Ammon's horn (tissue), 1 donor: Measurements from ENCODE around the gene SPDYE6.
"Not testable (repeated sequence)": the region's sequence is repeated elsewhere in the genome, so short reads cannot be mapped to it uniquely, and the experiment has no call there.

Source experiments
- DNase-seq: peaks from one replicate; pipeline ENCODE4 v3.0.0-alpha.2; 2016; ENCODE audit warnings: low spot score

SPDYE6 gene

DNA sequence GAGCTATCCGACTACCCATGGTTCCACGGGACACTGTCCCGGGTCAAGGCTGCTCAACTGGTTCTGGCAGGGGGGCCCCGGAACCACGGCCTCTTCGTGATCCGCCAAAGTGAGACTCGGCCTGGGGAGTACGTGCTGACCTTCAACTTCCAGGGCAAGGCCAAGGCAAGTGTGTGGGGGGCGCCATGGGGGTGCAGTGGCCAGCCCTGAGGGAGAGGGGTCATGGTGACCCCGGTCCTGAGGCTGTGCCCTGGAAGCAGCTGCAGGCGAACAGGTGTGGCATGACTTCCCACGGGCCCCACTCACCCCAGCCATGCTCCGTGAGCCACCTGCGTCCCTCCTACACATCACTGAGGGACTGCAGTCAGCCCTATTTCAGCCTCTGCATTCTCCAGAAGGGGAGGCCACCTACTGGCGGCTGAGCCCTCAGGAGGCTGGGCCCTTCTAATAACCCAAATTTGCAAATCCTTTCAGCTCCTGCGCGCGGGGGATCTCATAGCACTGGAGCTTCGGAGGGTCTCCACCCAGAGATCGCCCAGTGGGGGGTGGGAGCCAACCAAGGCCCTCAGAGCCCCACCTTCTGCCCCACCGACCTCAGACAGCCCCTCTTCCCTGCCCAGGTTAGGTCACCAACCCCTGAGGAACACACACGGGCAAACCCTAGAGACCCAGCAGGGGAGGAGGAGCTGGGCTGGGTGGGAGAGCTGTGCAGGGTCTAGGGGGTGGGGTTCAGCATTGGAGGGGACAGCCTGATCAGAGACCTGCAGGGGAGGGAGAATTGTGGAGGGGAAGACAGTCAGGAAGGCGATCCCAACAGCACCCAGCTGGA is 38.8 kb downstream of the SPDYE6 start:
- no peak for DNase-seq

DNA sequence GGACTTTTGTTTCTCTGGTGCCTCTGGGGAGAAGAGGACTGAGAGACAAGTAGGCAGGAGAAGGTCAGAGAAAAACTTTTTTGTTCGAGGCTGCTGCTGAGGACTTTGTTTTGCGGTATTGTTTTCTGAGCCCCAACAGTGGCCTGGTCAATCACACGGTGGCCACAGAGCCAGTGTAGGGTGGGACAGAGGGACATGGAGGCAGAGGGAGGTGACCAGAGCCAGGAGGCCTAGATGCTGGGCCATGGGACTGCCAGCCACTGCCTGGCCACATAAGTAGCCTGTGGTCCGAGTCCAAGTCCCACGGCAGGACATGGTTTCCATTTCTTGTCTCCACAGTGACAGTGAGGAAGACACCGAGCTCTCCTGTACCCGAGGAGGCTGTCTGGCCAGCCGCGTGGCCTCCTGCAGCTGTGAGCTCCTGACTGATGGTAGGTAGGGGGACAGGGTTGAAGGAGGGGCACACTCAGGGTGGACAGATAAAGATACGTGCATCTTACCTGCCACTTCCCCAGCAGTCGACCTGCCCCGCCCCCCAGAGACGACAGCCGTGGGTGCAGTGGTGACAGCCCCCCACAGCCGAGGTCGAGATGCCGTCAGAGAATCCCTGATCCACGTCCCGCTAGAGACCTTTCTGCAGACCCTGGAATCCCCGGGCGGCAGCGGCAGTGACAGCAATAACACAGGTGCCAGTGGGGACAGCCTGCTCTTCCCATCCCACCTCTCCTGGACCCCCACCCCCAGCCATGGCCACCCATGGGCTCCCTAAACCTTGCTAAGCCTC is 42.1 kb downstream of the SPDYE6 start:
- no peak for DNase-seq

- DNase-seq = no peak
These were observed 43.9 kb downstream of the SPDYE6 start for GRCh38 chr7:102312317-102312716.

DNA sequence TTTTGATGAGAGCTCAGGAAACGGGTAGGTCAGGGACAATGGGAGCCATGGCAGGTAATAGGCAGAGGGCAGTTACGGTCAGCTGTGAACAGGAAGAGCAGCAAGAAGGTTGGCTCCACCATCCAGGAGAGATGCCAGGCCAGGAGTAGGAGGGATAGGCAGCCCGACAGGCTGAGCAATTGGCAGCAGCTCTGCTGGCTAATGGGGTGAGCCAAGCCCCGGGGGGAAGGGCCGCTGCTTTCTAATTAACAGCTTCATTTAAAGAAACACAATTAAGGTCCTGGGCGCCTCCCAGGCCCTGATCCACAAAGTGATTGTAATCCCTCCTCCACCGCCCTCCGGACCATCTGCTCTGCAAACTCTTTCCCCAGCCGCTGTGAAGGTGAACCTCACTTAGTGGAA is 45.8 kb downstream of the SPDYE6 start:
- peak; percentile 57 for DNase-seq

DNA sequence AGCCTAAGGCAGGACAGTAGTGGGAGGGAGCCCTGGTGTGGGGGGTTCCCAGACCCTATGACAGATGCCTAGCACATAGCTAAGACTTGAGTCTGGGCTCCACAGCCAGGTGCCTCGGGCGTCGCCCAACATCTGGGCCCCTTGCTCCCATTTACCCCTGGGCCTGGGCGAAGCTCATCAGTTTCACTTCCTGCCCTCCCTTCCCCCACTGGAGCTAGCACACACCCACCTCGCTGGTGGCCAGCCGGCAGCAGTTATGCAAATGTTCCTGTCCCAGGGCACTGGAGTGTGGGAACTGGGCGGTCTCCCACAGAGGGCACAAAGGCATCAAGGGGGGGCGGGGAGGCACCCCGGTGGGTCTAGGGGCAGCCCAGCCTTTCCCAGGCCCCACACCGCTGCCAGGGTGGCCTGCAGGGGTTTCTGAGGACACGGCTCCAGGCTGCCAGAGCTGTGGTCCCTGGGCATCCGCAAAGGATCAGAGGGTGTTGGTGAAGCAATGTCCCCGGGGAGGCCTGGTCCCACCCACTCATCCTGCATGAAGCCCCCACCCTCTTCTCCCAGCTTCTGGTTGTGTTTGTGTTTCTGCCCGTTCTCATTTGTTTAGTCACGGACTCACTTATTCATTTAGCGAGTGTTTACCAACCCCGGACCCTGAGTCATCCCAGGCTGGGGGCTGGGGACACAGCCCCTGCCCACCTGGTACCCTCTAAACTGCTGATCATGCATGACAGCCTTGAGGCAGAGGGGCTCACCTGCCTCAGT is 49.1 kb downstream of the SPDYE6 start:
- DNase-seq = peak; percentile 73

- no peak for DNase-seq
These were observed 50.6 kb downstream of the SPDYE6 start for GRCh38 chr7:102305414-102306268.

DNA sequence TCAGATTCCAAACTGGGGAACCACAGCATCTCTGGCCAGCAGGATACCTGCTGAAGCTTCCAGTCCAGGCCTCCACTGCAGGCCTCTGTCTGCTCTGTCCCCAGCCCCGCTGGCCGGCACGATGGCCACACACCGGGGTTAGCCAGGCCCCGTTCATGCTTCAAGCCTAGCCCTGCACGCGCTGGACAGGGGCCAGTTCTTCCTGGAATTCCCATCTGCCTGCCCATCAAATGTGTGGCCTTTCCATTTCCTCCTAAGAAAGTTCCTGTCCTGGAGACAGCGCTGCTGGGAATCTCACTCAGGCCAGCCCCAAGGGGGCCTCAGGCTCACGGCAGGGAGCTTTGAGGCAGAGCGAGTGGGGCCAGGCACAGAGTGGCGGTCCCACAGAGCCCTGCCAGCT is 51.6 kb downstream of the SPDYE6 start:
- no peak for DNase-seq

DNA sequence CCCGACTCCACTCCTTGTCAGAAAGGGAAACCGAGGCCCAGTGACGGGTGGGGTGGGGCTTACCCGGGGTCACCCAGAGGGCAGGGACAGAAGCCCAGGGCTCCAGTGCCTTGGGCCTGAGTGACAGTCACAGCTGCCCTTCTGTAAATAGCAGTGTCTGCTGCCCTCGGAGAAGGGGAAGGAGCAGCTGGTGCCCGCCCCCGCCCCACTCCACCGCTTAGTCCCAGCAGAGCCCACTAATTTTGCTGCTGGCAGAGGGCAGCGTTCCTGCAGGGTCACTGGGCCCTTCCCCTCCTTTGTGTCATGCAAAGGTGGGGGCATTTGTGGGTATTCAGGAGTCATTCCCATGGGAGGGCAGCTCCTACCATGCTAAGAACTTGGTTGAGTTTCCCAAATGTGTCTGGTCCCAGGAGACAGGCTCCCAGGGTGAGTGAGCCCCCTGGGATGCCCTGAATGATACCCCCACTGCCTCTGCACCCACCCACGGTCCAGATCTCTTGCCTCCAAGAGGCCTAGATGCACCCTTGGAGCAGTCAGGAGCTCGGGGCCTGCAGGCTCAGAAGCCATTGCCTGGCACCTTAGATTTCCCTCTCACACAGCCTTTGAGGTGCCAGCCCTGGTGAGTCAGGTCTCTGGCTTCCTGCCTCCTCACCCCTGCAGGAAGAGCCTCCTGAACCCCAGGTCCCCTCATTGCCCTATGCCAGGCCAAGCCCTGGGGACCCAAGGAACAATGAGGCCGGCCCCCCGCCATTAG is 52.4 kb downstream of the SPDYE6 start:
- no peak for DNase-seq

DNA sequence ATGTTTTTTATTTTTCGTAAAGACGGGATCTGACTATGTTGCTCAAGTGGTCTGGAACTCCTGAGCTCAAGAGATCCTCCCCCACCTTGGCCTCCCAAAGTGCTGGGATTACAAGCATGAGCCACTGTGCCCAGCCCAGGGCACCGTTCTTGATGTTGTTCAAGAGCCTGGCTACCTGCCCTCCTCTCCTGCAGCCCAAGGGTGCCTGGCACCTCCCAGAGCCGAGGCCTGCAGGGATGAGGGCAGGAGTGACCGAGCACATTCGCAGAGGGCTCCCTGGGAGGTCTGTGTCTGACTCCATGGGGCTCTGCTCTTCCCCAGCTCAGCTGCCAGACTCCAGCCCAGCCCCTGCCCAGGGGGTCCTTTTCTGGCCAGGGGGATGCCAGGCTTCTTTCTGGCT is 54.2 kb downstream of the SPDYE6 start:
- DNase-seq = no peak

GRCh38 chr7:102301367-102301766 is 54.9 kb downstream of the SPDYE6 start:
- DNase-seq = not testable (repeated sequence)

GRCh38 chr7:102300643-102301221 is 55.5 kb downstream of the SPDYE6 start:
- DNase-seq = no peak

GRCh38 chr7:102297487-102298218 is 58.6 kb downstream of the SPDYE6 start:
- no peak for DNase-seq

DNA sequence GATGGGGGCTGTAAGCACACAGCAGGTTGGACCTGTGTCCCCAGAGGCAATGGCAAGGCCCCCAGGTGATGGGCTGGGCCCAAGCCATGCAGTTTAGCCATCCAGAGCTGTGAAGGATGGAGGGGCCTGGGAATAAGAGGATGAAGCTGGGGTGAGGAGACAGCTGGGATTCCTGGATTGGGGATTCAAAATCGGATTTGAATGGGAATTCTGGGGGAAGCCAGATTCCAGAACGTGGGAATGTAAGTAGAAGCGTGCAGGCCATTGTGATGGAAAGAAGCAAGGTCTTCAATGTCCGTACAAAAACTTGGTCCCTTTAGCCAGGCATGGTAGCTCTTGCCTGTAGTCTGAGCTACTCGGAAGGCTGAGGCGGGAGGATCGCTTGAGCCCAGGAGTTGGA is 59.7 kb downstream of the SPDYE6 start:
- DNase-seq = no peak

DNA sequence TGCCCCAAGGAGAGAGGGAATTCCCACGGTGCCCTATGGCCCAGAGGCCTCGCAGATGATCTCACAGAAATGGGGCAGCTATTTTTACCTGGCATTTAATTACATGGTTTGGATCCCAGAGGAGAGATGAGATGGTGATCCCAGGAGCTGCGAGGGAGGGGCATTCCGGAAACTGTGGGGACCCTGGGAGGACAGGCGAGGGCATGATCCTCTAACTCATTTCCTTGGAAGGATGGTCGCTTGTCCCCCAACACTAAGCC is 60.1 kb downstream of the SPDYE6 start:
- no peak for DNase-seq
